Motor neuron (in vitro differentiated cells): Measurements from ENCODE around the gene TSPAN18. TPM values are rescaled to one million over a fixed set of nuclear protein-coding genes. Genes with fewer than 3 reads are reported as not detected.

Experiments
- ATAC-seq, 8 experiments: fragments of 200-7000 bp; cut with Tn5 transposase; replicated peaks in 6 of 8; 2 replicates each; pipeline ENCODE4 v1.8.0; 2021; ENCODE audit warnings: mild to moderate bottlenecking in 8 of 8, moderate library complexity in 8 of 8
- H3K27ac ChIP-seq, 2 donors: fragments of 250-450 bp; sonication (Bioruptor Pico); 2 replicates each; pipeline ENCODE4 v1.9.0; 2021; ENCODE audit warnings: antibody characterized with exemption in 2 of 2, mild to moderate bottlenecking in 2 of 2, moderate library complexity in 1 of 2
- H3K4me1 ChIP-seq, 2 donors: fragments of 250-450 bp; sonication (Bioruptor Pico); replicated peaks in 1 of 2; 2 replicates each; pipeline ENCODE4 v1.6.1; 2021; ENCODE audit warnings: antibody characterized with exemption in 2 of 2, mild to moderate bottlenecking in 2 of 2, moderate library complexity in 1 of 2
- H3K4me3 ChIP-seq, 5 donors: fragments of 250-450 bp; sonication (Bioruptor Pico); 2 replicates each; pipeline ENCODE4 v1.9.0; 2021; ENCODE audit warnings: antibody characterized with exemption in 5 of 5, mild to moderate bottlenecking in 5 of 5, moderate library complexity in 4 of 5
- WGBS, 10 experiments: fragments of 450-650 bp; shearing (Covaris generic); methylation state at CpG; one replicate each; pipeline ENCODE4 v1.0.0; 2022; 5-methylcytosine and 5-hydroxymethylcytosine counted together
- in situ Hi-C, 9 experiments: fragments of 400-800 bp; cut with MboI; loops; one replicate each; pipeline ENCODE4 v1.15.0; 2021; ENCODE audit warnings: low sequenced_read_pairs in 9 of 9, low pct_unique_long_range_greater_than_20kb in 2 of 9; ENCODE audit not compliant: unreplicated experiment in 9 of 9
- total RNA-seq, 8 experiments: library from RNA; unstranded; fragments of 300-600 nt; gene quantifications; 2 replicates each; pipeline versions ENCODE4 v1.2.3 to v1.2.4, GENCODE V29; 2022

The TSPAN18 gene
- total RNA-seq, 8 experiments from 2014 or later = 17.4 to 128 (median 30.2) TPM

DNA sequence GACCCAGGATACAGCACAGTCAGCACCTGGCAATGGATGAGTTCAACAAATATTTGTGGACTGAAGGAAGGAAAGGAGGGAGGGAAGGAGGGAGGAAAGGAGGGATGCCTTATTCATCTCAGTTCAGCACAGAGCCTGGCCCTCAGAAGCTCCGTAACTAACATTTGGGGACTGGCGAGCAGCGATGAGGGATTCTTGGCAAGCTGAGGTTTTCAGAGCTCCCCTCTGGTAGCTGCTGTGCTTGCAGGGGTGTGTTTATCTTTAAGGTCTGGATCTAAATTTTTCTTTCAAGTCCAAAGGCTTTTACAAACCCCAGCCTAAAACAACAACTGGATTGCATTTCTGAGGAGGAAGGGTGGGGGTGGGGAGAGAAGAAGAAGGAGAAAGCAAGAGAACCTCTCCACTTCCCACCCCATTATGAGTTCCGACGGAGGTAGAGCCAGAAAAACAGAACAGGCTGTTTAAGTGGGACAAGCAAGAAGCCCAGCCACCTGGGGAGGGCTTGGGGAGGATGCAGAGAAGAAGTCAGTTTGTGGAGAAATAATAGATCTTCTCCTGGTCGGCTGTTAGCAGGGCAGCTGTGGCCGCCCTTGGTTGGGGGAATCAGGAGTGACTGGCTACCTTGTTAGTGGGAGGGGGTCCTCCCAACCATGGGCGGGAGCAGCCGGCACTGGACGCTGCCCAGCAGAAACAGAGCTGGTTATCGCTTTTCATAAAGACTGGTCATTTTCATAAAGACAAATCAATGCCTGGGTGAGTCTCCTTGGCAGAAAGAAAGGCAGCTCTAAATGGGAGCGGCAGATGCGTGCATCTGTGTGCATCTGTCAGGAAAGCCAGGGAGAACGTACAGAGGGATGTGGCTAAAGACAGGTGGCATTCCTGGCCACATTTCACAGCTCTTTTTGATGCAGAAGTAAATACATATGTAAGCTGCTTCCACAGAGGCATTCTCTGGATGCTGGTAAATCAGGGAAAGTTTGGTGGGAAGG is 78.0 kb downstream of the TSPAN18 start:
- no peak overlapping the region for H3K4me3 ChIP-seq
- peak overlapping the region; percentile 19 to 43 for H3K27ac ChIP-seq
- peak in 7 of 8 experiments; percentile 18 to 69 (median 55) for ATAC-seq
- WGBS, 10 experiments = 10 to 67% (median 53%) methylated on average over 2 to 8 of the region's 14 CpGs; no CpG with 5 or more reads in 2 of the 10 experiments
- in situ Hi-C loops = no loop called here
- peaks cover 50 to 68% of the 10 kb centered on the region in 2 donors for H3K4me1 ChIP-seq

DNA sequence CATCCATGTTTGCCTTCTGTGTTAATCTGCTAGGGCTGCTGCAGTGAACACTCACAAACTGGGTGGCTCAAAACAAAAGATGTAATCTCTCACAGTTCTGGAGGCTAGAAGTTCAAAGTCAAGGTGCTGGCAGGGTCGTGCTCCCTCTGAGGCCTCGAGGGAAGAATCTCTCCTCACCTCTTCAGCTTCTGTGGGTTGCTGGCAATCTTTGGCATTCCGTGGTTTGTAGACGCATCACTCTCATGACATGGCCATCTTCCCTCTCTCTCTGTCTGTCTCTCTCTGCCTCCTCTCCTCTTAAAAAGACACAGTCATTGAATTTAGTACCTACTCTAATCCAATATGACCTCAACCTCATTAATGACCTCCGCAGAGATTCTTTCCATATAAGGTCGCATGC is 78.8 kb downstream of the TSPAN18 start:
- peaks cover 45 to 60% of the 10 kb centered on the region in 2 donors for H3K4me1 ChIP-seq
- WGBS, 10 experiments = 56 to 100% (median 76%) methylated on average over 1 to 6 of the region's 6 CpGs; no CpG with 5 or more reads in 1 of the 10 experiments
- peak in 1 of 8 experiments; percentile 27 for ATAC-seq
- peak overlapping the region; percentile 1 to 26 for H3K27ac ChIP-seq
- H3K4me3 ChIP-seq = no peak overlapping the region
- in situ Hi-C loops = no loop called here

DNA sequence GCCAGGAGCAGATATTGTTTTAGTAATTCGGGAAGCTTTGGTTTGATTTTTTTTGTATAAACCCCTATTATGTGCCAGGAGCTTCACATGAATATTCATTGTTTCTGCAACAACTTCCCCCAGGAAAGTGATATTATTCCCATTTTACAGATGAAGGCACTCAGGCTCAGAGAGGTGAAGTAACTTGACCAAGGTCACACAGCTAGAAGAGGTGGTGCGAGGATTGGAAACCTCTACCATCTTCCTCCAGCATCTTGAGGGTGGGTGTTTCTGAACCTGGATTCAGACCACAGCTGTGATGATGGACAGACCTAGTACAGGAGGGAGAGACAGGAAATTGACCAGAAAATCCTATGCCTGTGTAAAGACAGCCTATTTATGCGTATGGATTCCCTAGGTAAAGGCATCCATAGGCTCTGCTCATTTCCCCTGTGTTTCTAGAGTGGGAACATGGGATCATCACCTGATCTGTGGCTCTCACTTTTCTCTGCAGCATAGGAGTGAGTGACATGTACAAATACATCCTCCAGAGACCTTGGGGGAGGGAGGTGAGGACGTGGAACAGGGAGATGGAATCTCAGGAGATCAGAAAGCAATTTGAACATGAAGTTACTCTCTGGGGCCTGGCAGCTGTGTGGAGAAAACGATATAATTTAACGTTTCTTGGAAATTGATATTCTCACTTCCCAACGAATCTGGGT is 81.4 kb downstream of the TSPAN18 start:
- ATAC-seq = peak in 3 of 8 experiments; percentile 33 to 80 (median 75)
- no peak overlapping the region for H3K27ac ChIP-seq
- H3K4me1 ChIP-seq = peaks cover 30 to 44% of the 10 kb centered on the region in 2 donors
- H3K4me3 ChIP-seq = no peak overlapping the region
- WGBS, 10 experiments = 56 to 100% (median 69%) methylated on average over 2 to 7 of the region's 7 CpGs; no CpG with 5 or more reads in 2 of the 10 experiments
- in situ Hi-C loops = no loop called here

DNA sequence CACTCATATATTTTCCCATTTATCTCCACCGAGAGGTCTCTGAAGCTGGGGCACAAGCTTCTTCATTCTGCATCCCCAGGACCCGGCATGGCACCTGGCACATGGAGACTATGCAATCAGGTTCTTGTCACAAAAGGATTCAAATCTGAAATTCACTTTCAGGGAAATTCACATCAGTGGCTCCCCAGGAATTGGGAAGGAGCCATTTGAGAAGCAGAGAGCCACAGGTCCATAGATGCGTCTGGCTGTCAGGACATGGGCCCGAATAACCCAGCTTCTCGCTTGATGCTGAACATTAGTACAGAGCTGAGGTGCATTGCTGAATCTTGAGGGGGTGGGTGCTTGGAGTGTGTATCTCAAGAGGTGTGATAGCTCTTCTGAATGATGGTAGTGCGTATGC is 82.5 kb downstream of the TSPAN18 start:
- peaks cover 41 to 47% of the 10 kb centered on the region in 2 donors for H3K4me1 ChIP-seq
- H3K4me3 ChIP-seq = no peak overlapping the region
- ATAC-seq = no peak
- no peak overlapping the region for H3K27ac ChIP-seq
- 51 to 100% (median 100%) methylated on average over 1 to 3 of the region's 6 CpGs; no CpG with 5 or more reads in 5 of the 10 experiments for WGBS, 10 experiments
- in situ Hi-C loops = no loop called here

DNA sequence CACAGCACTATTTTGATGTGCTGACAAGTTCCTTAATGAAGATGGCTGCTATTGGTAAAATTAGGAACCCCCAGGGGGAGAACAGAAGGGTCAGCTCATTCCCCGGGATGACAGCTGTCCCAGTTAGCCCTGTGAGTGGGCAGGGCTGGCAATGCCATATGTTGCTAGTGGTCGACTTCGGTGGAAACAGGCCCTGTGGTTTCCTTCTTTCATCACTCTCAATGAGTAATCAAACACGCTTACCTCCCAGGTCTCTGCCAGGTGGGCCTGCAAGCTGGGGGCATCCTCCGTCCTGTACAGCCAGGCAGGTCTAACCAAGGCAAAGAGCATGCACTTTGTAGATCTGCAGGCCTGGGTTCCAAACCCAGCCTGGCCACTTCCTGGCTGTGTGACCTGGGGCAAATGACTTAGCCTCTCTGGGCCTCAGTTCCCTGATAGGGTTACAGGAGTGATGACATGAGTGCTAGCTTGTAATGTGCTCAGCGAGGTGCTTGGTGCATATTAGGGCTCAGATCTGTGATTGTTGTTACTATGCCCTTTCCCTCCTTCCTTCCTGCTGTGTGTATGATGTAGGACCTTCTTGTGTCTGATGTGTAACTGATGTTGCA is 85.2 kb downstream of the TSPAN18 start:
- in situ Hi-C loops = no loop called here

DNA sequence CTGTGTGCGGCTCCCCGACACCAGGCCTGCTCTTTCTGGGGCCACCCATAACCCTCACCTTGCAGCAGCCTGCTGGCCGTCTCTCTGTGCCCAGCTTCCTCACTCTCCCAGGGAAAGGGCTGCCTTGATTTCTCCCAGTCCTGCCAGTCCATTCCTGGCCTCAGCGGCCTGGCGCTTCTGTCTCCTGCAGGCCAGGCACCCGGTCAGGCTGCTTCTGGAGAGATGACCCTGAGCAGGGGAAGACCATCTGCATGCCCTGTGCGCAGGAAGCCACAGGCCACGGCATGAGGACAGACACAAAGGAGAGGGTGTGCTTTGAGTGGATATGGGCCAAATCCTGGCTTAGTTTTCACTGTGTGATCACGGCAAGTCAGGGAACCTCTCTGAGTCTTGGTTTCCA is 86.2 kb downstream of the TSPAN18 start:
- H3K27ac ChIP-seq = no peak overlapping the region
- no peak overlapping the region for H3K4me3 ChIP-seq
- ATAC-seq = no peak
- in situ Hi-C loops = no loop called here
- WGBS, 10 experiments = 40 to 90% (median 64%) methylated on average over 1 to 6 of the region's 9 CpGs; no CpG with 5 or more reads in 6 of the 10 experiments
- peaks cover 36 to 46% of the 10 kb centered on the region in 2 donors for H3K4me1 ChIP-seq

More for the DNA sequence above, 85.2 kb downstream of the TSPAN18 start:
- H3K4me3 ChIP-seq = no peak overlapping the region
- H3K27ac ChIP-seq = no peak overlapping the region
- 50 to 92% (median 55%) methylated on average over 1 to 2 of the region's 6 CpGs; no CpG with 5 or more reads in 6 of the 10 experiments for WGBS, 10 experiments
- peak in 1 of 8 experiments; percentile 21 for ATAC-seq
- H3K4me1 ChIP-seq = peaks cover 36 to 42% of the 10 kb centered on the region in 2 donors

DNA sequence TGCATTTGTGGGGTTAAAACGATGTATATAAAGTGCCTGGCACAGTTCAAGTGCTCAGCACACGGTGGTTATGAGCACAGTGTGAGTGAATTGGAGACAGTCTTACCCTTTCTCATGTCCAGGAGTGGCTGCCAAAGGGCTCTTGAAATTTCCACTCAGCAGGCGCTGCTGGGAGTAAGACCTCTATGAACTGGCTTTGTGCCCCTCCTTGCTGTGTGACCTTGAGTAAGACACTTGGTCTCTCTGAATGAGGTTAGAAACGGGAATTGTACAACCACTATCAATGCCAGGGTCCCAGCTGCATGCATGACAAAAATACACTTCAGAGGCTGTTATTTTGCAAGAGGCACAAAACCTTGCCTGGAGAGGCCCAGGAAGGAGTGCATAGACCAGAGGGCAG is 86.6 kb downstream of the TSPAN18 start:
- 0 to 90% (median 39%) methylated on average over 1 to 3 of the region's 4 CpGs; no CpG with 5 or more reads in 2 of the 10 experiments for WGBS, 10 experiments

DNA sequence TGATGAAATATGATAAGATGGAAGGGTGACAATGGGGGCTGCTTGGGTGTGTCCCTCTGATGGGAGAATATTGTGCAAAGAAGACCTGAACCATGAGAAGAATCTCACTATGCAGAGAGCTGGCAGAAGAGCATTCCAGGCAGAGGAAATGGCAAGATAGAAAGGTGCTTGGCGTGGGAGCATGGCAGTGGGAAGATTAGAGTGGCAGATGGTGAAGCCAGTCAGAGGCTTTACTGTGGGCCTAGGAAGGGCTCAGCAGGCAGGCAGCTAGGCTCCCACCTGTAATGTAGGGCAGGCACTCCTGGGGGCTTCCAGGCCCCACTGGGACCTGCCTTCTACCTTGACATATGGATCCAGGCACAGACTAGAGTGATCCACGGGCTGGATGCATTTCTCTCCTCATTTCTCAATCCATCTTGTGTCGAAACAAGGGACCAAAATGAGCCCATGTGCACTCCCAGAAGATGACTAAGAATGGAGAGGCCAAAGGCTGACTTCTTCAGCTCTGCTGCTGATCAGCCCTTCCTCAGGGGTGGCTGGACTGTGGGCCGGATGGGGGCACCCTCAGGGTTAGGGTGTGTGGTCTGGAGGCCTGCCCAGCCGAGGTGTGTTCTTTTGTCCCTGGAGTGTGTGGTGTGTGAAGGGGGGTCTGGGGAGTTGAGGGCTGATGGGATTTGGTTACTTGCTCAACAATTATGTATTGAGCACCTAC is 88.3 kb downstream of the TSPAN18 start:
- no peak overlapping the region for H3K4me3 ChIP-seq
- WGBS, 10 experiments = 86 to 100% (median 100%) methylated on average over 1 of the region's 5 CpGs; no CpG with 5 or more reads in 7 of the 10 experiments
- H3K4me1 ChIP-seq = peaks cover 30 to 39% of the 10 kb centered on the region in 2 donors
- peak overlapping the region in 1 of 2 donors; percentile 45 for H3K27ac ChIP-seq
- in situ Hi-C loops = no loop called here
- ATAC-seq = peak in 7 of 8 experiments; percentile 19 to 51 (median 37)

More for the DNA sequence above, 86.6 kb downstream of the TSPAN18 start:
- Histone ChIP-seq H3K4me1 (peaks cover 33 to 43% of the 10 kb centered on the region in 2 donors), H3K4me3 (no peak overlapping the region), H3K27ac (no peak overlapping the region)
- in situ Hi-C loops = no loop called here
- no peak for ATAC-seq

DNA sequence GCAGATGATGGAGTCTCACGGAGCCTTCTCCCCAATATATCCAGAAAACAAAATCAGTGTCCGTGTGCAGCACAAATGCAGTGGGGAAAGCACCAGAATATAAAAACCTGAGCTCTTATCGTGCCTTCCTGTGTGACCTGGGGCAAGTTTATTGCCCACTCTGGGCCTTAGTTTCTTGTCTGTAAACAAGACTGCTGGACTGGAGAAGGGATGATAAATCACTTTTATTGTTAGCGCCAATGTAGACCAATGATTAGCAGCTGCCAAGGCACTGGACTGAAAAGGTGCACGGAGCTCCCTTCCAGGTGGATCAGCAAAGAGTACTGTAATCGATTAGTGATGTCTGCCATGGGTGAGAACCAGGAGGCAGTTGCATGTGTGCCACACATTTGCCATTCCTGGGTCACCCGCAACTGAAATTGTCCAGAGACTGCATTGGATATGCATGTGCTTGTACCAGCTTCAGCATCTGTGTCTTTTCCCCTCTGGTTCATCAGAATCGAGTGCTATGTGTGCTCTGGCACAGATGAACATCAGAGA is 89.2 kb downstream of the TSPAN18 start:
- H3K27ac ChIP-seq = no peak overlapping the region
- H3K4me3 ChIP-seq = no peak overlapping the region
- H3K4me1 ChIP-seq = peaks cover 30 to 38% of the 10 kb centered on the region in 2 donors
- in situ Hi-C loops = no loop called here
- no peak for ATAC-seq
- 33 to 100% (median 95%) methylated on average over 1 to 6 of the region's 8 CpGs; no CpG with 5 or more reads in 2 of the 10 experiments for WGBS, 10 experiments

DNA sequence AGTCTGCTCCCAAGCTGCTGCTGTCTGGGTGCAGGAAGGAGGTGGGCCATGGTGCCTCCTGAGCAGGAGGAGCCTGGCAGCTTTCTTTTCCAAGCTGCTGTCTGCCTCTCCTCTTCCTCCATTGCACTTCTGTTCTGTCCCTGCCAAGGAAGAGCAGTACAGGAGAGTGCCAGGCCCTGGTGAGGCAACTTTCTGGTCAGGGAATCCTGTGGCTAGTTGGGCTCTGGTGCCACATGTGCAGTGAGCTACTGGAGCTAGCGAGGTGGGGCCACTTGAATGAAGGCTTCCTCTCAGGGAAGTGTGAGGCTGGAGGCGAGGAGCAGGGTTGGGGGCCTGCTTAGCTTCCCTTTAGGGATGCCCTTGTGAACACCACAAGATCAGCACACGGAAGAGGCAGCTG is 90.0 kb downstream of the TSPAN18 start:
- Histone ChIP-seq H3K4me1 (peaks cover 30 to 34% of the 10 kb centered on the region in 2 donors), H3K27ac (no peak overlapping the region), H3K4me3 (no peak overlapping the region)
- WGBS, 10 experiments = 71 to 100% (median 100%) methylated on average over 1 to 2 of the region's 3 CpGs; no CpG with 5 or more reads in 4 of the 10 experiments
- in situ Hi-C loops = no loop called here
- no peak for ATAC-seq

DNA sequence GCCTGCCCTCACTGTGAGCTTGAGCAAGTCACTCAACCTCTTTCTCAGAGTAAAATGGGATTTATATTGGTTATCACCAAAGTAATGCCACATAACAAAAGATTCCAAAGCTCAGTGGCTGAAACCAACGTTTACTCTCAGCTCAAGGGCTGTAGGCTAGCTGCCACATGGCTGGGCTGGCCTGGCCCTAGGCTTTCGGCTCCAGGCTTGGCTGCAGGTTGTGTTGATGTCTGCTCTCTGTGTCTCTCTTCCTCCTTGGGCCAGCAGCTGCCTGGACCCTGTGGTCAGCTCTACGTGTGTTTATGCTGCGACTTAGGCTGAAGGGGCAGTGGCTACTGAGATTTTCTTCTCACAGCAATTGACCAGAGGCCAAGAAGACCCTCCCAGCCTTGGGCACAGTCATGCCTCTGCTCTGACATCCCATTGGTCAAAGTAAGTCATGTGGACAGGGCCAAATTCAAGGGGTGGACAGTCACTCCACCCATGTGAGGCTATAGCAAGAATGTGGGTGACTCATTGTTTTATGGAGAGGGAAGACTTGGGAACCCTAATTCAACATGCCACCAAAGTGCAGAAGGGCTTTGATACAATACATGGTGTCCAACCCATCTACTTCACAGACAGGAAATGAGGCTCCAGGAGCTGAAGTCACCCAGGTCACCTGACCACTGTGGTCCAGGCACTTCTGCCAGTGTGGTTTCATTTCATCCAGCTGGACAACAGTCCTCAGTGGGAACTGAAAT is 90.6 kb downstream of the TSPAN18 start:
- Histone ChIP-seq H3K4me1 (peaks cover 26 to 34% of the 10 kb centered on the region in 2 donors), H3K27ac (no peak overlapping the region), H3K4me3 (no peak overlapping the region)
- 40 to 100% (median 86%) methylated on average over 1 to 2 of the region's 4 CpGs; no CpG with 5 or more reads in 3 of the 10 experiments for WGBS, 10 experiments
- ATAC-seq = peak in 7 of 8 experiments; percentile 30 to 73 (median 47)
- in situ Hi-C loops = no loop called here
